ENCODE data around the gene LPIN3. TPM values are rescaled to one million over a fixed set of nuclear protein-coding genes. Genes with fewer than 3 reads are reported as not detected.

The LPIN3 gene
- total and polyA plus RNA-seq, 2 of the 8 experiments (the other 6 are each of a cell fraction or from before 2014, with no cell fraction given), result 3.7 to 3.9 TPM

DNA sequence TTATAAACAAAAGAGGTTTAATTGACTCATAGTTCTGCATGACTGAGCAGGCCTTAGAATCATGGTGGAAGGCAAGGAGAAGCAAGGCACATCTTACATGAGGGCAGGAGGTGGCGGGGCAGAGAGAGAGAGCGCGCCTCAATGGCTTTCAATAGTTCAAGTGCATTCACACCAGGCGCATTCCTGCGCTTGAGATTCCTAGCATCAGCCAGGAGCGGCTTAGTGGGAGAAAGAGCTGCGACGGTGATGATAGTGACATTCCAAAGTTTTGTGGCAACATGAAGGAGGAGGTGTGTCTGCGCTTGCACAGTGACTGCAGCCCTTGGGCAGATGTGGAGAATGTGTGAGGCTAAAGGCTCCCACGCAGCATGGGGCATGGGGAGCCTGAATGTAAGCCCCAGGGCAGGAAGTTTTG, 51.0 kb downstream of the LPIN3 start:
- POLR2A ChIA-PET (ENCODE audit: partially characterized antibody), result interaction anchor here (0.6 kb wide), 1 partner anchor 192 kb away, joined by 3 read pairs; no protein-coding TSS in a partner anchor
- Histone ChIP-seq H2AFZ (ENCODE audit: low read length) (peak overlapping the region; percentile 13; the same call in 1 of the 2 replicates), H2AK5ac (ENCODE audit: low read depth, low read length) (0 out of 2 replicates have a peak overlapping the region, but pooled peaks have one; percentile 1), H3K9me3 (ENCODE audit: insufficient read depth in 2 of 2, low read depth in 1 of 2, low read length in 1 of 2) (no peaks in the 10 kb centered on the region), H3K27ac (ENCODE audit: low read depth, low read length) (no peak overlapping the region), H3K9ac (replicated peaks in 1 of 4; ENCODE audit: extremely low read depth in 1 of 4, low read depth in 3 of 4, low read length in 3 of 4) (no peak overlapping the region), H4K91ac (replicated peaks; ENCODE audit: insufficient read length, low read length) (no peak overlapping the region), H3K4me2 (ENCODE audit: insufficient read depth in 1 of 2, low read depth in 2 of 2, low read length in 2 of 2) (no peak overlapping the region), H3K79me2 (ENCODE audit: control insufficient read depth in 1 of 2, insufficient read depth in 2 of 2, low read length in 2 of 2) (no peaks in the 10 kb centered on the region), H2BK120ac (replicated peaks; ENCODE audit: low read depth, low read length) (no peak overlapping the region), H2BK15ac (ENCODE audit: low read length) (peak overlapping the region; percentile 40; the same call in 1 of the 2 replicates), H4K20me1 (replicated peaks in 1 of 2; ENCODE audit: control insufficient read depth in 1 of 2, insufficient read depth in 2 of 2, low read length in 2 of 2) (no peaks in the 10 kb centered on the region), H2BK20ac (ENCODE audit: low read length) (no peak overlapping the region), H4K8ac (ENCODE audit: extremely low read depth, insufficient read depth, low read length) (no peak overlapping the region), H4K5ac (ENCODE audit: insufficient read length, low read depth, low read length) (no peak overlapping the region), H2BK12ac (ENCODE audit: low read depth, low read length) (no peak overlapping the region), H3K23ac (ENCODE audit: insufficient read length) (no peak overlapping the region), H3K4me3 (ENCODE audit: extremely low read depth in 1 of 4, insufficient read depth in 2 of 4, low read depth in 3 of 4, low read length in 4 of 4) (no peak overlapping the region), H3K23me2 (ENCODE audit: low read depth, low read length) (no peaks in the 10 kb centered on the region), H3K56ac (replicated peaks; ENCODE audit: insufficient read length, low read depth, low read length) (no peak overlapping the region), H3K14ac (ENCODE audit: insufficient read length) (no peak overlapping the region), H3K27me3 (replicated peaks in 1 of 4; ENCODE audit: control insufficient read depth in 3 of 4, extremely low read depth in 1 of 4, insufficient read depth in 3 of 4, low read length in 3 of 4) (no peaks in the 10 kb centered on the region), H2BK5ac (ENCODE audit: low read depth, low read length) (no peak overlapping the region), H3K79me1 (ENCODE audit: low read depth, low read length) (no peaks in the 10 kb centered on the region; the same call in 1 of the 2 replicates), H3K4ac (replicated peaks; ENCODE audit: insufficient read length, low read depth, low read length) (no peak overlapping the region), H3K18ac (ENCODE audit: extremely low read depth, low read length) (no peak overlapping the region), H3K4me1 (replicated peaks in 1 of 4; ENCODE audit: control insufficient read depth in 3 of 4, insufficient read depth in 4 of 4, low read length in 3 of 4) (peaks cover 0 to 13% (median 7%) of the 10 kb centered on the region in 4 experiments; a peak in 5 of 7 replicates), H3K36me3 (ENCODE audit: control insufficient read depth in 2 of 4, insufficient read depth in 4 of 4, low read length in 3 of 4) (no peaks in the 10 kb centered on the region)
- no peak for DNase-seq (ENCODE audit: low read depth in 1 of 2, low spot score in 2 of 2)
- FAIRE-seq, result no peak
- CTCF ChIA-PET (ENCODE audit: partially characterized antibody), result no interaction called here
- WGBS, 2 experiments (ENCODE audit: extremely low coverage in 1 of 2, insufficient coverage in 1 of 2, insufficient read length in 1 of 2, insufficient replicate concordance in 2 of 2, low coverage in 1 of 2, low lambda C conversion rate in 2 of 2, missing lambda C conversion rate in 1 of 2), result 86% methylated on average over 10 of the region's 10 CpGs; no CpG with 5 or more reads in 1 of the 2 experiments
- TF ChIP-seq EP300 (IDR thresholded peaks at IDR 0.05; ENCODE audit: borderline replicate concordance in 1 of 2, low read depth in 2 of 2, low read length in 2 of 2) (no peak), FOSL1 (IDR thresholded peaks at IDR 0.05; ENCODE audit: insufficient read depth, low read depth, low read length) (no peak)

Data from H1 (cell line).